OCI-LY3 (cell line): ENCODE results near the gene LGR4.

Experiments
- EZH2phosphoT487 ChIP-seq: fragments of 200-600 bp; shearing (Covaris generic); IDR thresholded peaks from 2 replicates; pipeline ENCODE4 v1.6.1; 2018; ENCODE audit warnings: antibody characterized with exemption, mixed run types, low read depth
- TF ChIP-seq, protein P1 (sequence below): fragments of 200-600, 300-600 bp; sonication (generic); IDR thresholded peaks from 2 replicates; pipeline ENCODE4 v1.5.1; 2014; ENCODE audit warnings: antibody characterized with exemption, low read length, low read depth

DNA sequence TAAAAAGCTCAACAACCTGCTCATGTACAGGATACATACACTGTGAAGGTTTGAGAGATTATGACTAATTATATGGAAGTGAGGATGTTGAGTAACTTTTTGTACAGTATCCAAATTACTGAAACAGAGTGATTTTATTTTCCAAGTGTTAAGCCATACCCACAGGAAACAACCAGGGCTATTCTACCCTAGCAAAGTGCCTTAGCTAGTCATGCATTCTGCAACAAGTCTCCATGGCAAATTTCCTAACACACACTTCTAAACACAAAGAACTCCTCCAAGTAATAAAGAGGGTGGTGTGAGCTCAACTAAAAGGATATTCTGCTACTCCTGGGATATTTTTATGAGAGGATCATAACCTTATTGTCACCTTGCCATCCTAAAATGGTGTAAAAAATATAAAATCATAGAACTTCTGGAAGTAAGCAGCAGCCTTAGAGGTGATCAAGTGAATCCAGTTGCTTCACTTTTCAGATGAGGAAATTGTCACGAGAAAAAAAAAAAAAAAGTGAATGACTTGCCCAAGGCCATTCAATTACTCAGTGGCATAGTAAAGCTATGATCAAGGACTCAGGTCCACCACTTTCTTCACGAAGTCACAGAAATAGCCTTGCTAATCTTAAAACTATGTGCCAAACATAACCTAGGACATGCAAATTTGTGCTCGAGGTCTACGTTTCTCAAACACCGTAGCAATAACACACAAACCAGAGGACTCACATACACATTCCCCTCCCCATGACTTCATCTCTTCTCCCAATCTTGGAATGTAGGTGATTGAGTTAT is 4.2 kb downstream of the LGR4 start:
- TF ChIP-seq, protein P1, sequence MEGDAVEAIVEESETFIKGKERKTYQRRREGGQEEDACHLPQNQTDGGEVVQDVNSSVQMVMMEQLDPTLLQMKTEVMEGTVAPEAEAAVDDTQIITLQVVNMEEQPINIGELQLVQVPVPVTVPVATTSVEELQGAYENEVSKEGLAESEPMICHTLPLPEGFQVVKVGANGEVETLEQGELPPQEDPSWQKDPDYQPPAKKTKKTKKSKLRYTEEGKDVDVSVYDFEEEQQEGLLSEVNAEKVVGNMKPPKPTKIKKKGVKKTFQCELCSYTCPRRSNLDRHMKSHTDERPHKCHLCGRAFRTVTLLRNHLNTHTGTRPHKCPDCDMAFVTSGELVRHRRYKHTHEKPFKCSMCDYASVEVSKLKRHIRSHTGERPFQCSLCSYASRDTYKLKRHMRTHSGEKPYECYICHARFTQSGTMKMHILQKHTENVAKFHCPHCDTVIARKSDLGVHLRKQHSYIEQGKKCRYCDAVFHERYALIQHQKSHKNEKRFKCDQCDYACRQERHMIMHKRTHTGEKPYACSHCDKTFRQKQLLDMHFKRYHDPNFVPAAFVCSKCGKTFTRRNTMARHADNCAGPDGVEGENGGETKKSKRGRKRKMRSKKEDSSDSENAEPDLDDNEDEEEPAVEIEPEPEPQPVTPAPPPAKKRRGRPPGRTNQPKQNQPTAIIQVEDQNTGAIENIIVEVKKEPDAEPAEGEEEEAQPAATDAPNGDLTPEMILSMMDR = no peak
- no peak for TF ChIP-seq EZH2phosphoT487
